ENCODE measurements around the gene GBP3.
"Not testable (repeated sequence)": the region's sequence is repeated elsewhere in the genome, so short reads cannot be mapped to it uniquely, and the experiment has no call there.

Gene GBP3

DNA sequence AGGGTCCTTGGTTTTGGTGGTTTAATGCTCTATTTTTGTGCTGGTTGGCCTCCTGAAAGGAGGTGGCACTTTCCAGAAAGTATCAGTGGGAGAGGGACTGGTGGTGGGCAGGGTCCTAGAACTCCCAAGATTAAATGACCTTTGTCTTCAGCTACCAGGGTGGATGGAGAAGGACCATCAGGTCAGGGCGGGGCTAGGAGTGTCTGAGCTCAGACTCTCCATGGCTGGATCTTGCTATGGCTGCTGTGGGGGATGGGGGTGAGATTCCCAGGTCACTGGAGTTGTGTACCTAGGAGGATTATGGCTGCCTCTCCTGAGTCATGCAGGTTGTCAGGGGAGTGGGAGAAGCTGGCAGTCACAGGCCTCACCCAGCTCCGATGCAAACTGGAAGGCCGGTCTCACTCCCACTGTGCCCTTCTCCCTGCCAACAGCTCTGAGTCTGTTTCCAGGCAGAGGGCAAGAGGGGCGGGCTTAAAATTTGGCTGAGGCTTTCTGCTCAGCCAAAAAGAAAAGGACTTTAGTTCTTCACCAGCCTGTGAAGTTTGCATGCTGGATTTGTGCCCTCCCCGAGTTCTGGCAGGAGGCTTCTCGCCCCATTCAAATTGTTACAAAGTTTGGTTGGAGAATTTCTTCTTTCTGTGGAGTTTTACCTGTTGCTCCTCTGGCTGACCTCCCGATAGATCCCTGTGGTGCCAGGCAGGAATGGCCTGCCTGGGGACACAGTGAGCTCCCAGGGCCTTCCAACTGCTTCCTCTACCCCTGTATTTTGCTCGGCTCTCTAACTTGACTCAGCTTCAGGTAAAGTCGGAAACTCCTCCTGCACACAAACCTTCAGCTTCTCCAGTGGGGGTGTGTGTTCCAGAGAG is 17.1 kb downstream of the GBP3 start:
- Histone ChIP-seq H3K9me3 (no peaks in the 10 kb centered on the region), H3K27me3 (no peaks in the 10 kb centered on the region), H3K36me3 (peaks cover 35% of the 10 kb centered on the region), H3K9ac (no peak overlapping the region), H4K20me1 (no peaks in the 10 kb centered on the region), H3K4me3 (no peak overlapping the region), H3K4me1 (no peaks in the 10 kb centered on the region), H3K4me2 (no peak overlapping the region), H3K27ac (no peak overlapping the region)
- TF ChIP-seq Cebpa-rat (IDR thresholded peaks at IDR 0.05), result no peak

DNA sequence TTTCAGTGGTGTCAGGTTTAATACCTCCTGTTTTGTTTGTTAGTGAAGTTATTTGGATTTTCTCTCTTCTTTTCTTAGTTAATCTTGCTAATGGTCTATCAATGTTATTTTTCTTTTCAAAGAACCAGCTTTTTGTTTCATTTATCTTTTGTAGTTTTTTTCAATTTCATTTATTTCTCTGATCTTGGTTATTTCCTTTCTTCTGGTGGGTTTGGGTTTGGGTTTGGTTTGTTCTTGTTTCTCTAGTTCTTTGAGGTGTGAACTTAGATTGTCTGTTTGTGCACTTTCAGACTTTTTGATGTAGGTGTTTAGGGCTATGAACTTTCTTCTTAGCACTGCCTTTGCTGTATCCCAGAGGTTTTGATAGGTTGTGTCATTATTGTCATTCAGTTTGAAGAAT is 20.5 kb downstream of the GBP3 start:
- H3K27ac ChIP-seq, H3K4me1 ChIP-seq, H3K9me3 ChIP-seq, H3K27me3 ChIP-seq, H3K4me2 ChIP-seq, H3K9ac ChIP-seq, H4K20me1 ChIP-seq, H3K4me3 ChIP-seq: not testable (repeated sequence)
- peaks cover 14% of the 10 kb centered on the region for H3K36me3 ChIP-seq

DNA sequence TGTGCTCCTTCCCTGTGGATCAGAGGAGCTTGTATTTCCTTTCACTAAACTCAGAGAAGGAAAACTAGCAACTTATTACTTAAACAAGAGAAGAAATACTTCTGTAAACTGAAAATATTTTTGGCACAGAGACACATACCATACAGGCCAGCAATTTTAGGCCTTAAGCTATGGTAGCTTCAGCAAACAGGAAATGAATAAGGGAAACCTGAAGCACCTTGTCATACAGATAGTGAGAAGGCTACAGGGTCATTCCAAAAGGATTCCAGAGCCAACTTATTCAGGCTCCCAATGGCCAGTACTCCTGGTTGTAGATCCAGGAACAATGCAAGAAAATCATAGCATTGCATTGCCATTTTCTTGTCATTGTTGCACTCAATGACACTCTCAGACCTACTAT is 21.2 kb downstream of the GBP3 start:
- Histone ChIP-seq H3K27ac (no peak overlapping the region), H4K20me1 (no peaks in the 10 kb centered on the region), H3K4me1 (no peaks in the 10 kb centered on the region), H3K27me3 (no peaks in the 10 kb centered on the region), H3K9me3 (no peaks in the 10 kb centered on the region), H3K4me3 (no peak overlapping the region), H3K4me2 (no peak overlapping the region), H3K9ac (no peak overlapping the region), H3K36me3 (peaks cover 12% of the 10 kb centered on the region)
- TF ChIP-seq Cebpa-rat (IDR thresholded peaks at IDR 0.05), result no peak

DNA sequence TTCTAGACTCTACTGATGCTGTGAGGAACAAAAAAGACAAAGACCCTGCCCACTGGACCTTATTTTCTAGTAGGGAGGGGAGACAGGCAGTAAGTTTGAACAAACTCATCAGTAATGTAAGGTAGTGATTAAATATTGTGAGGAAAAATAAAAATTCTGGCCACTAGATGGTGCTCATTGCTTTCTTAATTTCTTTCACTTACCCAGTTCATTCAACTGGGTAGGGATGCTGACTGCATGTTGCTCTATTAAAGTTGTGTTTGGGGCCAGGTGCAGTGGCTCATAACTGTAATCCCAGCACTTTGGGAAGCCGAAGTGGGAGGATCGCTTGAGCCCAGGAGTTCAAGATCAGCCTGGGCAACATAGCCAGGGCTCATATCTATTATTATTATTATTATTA is 23.9 kb downstream of the GBP3 start:
- no peaks in the 10 kb centered on the region for H3K27me3 ChIP-seq
- H3K9ac ChIP-seq, result no peak overlapping the region
- H3K4me3 ChIP-seq, result no peak overlapping the region
- no peaks in the 10 kb centered on the region for H3K9me3 ChIP-seq
- no peaks in the 10 kb centered on the region for H3K36me3 ChIP-seq
- no peak overlapping the region for H3K27ac ChIP-seq
- TF ChIP-seq Cebpa-rat (IDR thresholded peaks at IDR 0.05), result no peak
- H3K4me2 ChIP-seq, result no peak overlapping the region
- H4K20me1 ChIP-seq, result no peaks in the 10 kb centered on the region
- H3K4me1 ChIP-seq, result peaks cover 8% of the 10 kb centered on the region

DNA sequence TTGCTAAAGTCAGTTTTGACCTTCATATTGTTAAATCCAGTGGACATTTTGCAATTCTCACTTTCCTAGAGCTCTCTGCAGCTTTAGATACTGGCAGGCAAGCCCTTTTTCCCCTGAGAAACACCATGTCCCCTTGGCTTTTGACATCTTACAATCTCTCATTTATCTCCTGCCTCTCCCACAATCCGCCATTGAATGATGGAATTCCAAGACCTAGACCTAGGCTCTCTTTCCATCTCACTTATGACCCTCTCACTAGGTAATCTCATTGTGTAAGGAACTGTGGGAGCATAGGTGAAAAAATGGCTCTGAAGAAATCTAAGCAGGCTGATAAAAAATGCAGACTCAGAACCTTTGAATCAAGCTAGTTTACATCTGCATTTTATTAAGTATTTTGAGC is 32.2 kb downstream of the GBP3 start:
- Histone ChIP-seq H4K20me1 (peaks cover 47% of the 10 kb centered on the region), H3K27ac (no peak overlapping the region), H3K27me3 (no peaks in the 10 kb centered on the region), H3K36me3 (peaks cover 25% of the 10 kb centered on the region), H3K4me3 (no peak overlapping the region), H3K4me1 (peaks cover 40% of the 10 kb centered on the region), H3K4me2 (peak overlapping the region; percentile 18), H3K9ac (no peak overlapping the region), H3K9me3 (no peaks in the 10 kb centered on the region)
- TF ChIP-seq Cebpa-rat (IDR thresholded peaks at IDR 0.05), result no peak

DNA sequence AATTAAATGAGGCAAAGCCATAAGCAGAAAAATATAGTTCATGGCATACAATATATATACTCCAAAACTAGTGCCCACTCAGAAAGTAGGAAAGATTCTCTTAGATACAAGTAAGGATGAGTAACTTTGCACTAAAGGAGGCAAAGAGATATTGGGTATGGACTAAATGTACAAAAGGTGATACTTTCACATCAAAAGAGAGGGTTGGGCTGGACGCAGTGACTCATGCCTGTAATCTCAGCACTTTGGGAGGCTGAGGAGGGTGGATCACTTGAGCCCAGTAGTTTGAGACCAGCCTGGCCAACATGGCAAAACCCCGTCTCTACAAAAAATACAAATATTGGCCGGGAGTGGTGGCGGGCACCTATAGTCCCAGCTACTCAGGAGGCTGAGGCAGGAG is 37.0 kb downstream of the GBP3 start:
- Histone ChIP-seq H3K27me3 (no peaks in the 10 kb centered on the region), H3K27ac (no peak overlapping the region), H3K9me3 (peaks cover 6% of the 10 kb centered on the region; the same call in 1 of the 2 replicates), H3K36me3 (peaks cover 62% of the 10 kb centered on the region), H3K4me2 (no peak overlapping the region), H3K4me3 (no peak overlapping the region), H3K9ac (no peak overlapping the region), H3K4me1 (peaks cover 20% of the 10 kb centered on the region), H4K20me1 (peaks cover 65% of the 10 kb centered on the region)
- no peak for TF ChIP-seq Cebpa-rat (IDR thresholded peaks at IDR 0.05)

DNA sequence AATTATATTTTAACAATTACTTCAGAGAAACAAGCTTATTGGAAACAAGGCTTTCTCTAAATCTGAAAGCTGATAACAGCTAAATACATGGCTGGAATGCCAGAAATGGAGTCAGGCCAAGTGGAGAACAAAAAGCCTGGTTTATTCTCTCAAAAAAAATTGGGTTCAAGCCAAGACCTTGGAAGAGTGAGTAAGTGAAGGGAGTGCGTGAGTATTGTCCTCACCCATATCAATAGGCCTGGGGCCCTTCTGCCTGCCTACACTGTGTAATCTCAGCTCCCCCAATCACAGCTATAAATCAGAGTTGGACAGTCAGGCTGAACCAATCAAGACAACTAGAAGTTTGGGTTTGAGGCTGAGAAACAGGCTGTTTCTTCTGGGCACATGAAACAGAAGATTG is 37.6 kb downstream of the GBP3 start:
- Histone ChIP-seq H3K4me3 (no peak overlapping the region), H3K27me3 (no peaks in the 10 kb centered on the region), H3K27ac (no peak overlapping the region), H3K9ac (no peak overlapping the region), H3K36me3 (peaks cover 65% of the 10 kb centered on the region), H3K9me3 (peaks cover 6% of the 10 kb centered on the region; the same call in 1 of the 2 replicates), H3K4me2 (no peak overlapping the region), H4K20me1 (peaks cover 63% of the 10 kb centered on the region), H3K4me1 (peaks cover 13% of the 10 kb centered on the region)
- no peak for TF ChIP-seq Cebpa-rat (IDR thresholded peaks at IDR 0.05)

DNA sequence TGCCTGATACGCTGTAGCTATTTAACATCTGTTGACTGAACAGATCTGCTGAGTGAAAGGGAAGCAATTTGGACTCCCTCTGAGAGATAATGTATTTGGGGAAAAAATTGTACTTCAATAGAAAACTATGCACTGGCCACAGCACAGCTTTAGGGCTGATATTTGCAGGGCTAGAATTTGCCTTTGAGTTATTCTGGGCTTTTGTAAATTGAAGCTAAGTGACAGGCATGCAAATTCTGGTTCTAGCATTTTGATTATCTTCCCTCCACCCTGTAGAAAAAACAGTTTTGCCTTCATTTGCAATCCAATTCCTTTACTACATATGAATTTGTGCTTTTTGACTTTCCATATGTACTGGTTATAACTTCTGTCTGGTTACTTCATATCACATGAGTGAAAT is 38.1 kb downstream of the GBP3 start:
- TF ChIP-seq Cebpa-rat (IDR thresholded peaks at IDR 0.05), result no peak
- peaks cover 65% of the 10 kb centered on the region for H4K20me1 ChIP-seq
- H3K4me3 ChIP-seq, result no peak overlapping the region
- peaks cover 6% of the 10 kb centered on the region; the same call in 1 of the 2 replicates for H3K9me3 ChIP-seq
- no peaks in the 10 kb centered on the region for H3K27me3 ChIP-seq
- H3K27ac ChIP-seq, result no peak overlapping the region
- peaks cover 70% of the 10 kb centered on the region for H3K36me3 ChIP-seq
- H3K9ac ChIP-seq, result no peak overlapping the region
- H3K4me1 ChIP-seq, result peaks cover 9% of the 10 kb centered on the region
- H3K4me2 ChIP-seq, result 0 out of 2 replicates have a peak overlapping the region, but pooled peaks have one; percentile 34

DNA sequence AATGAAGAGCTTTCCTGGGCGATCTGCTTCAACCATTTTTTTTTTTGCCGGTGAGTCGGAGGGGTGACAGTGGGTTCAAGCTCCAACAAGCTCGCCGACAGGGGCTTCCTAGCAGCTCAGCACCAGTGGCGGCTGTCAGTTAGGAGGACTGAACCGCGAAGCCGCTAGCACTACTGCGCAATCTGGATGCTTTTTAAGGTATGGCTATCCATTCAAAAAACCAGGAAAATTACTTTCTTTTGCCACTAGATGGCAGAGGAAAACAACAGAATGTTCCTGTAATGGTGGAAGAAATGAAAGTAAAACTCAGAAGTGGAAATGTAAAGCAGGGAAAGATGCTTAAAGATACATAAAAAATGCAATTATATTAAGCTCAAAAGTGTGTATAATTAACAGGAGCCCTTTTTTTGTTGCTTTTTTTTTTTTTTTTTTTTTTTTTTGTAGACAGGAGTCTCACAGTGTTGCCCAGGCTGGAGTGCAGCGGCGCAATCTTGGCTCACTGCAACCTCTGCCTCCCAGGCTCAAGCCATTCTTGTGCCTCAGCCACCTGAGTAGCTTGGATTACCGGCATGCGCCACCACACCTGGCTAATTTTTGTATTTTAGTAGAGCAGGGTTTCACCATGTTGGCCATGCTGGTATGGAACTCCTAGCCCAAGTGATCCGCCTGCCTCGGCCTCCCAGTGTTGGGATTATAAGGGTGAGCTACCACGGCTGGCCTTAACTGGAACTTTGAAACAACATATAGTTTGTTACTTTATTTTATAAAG is 38.7 kb downstream of the GBP3 start:
- Histone ChIP-seq H3K27ac (no peak overlapping the region), H3K4me3 (no peak overlapping the region), H3K4me2 (peak overlapping the region; percentile 34; the same call in 1 of the 2 replicates), H3K36me3 (peaks cover 73% of the 10 kb centered on the region), H3K27me3 (no peaks in the 10 kb centered on the region), H3K9me3 (peaks cover 6% of the 10 kb centered on the region; the same call in 1 of the 2 replicates), H3K9ac (no peak overlapping the region), H4K20me1 (peaks cover 65% of the 10 kb centered on the region), H3K4me1 (peaks cover 5% of the 10 kb centered on the region; the same call in 1 of the 2 replicates)
- no peak for TF ChIP-seq Cebpa-rat (IDR thresholded peaks at IDR 0.05)

DNA sequence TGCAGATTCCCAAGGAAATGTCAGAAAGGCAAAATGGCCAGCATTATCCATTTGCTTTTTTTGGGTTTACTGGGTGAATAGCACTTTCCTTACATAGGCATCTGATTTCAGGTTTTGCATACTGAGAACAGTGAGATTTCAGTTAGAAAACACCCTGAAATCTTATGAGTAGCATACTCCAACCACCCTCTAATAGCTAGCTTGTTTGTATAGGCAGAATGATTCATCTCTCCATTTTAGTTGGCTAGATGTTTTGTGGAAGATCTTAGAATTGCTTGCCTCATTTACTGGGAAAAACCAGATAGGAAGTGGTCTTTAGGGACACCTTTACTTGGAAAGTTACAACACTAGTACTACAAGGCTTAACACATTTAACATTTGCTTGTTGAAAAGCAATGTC is 40.6 kb downstream of the GBP3 start:
- peaks cover 6% of the 10 kb centered on the region; the same call in 1 of the 2 replicates for H3K9me3 ChIP-seq
- peaks cover 5% of the 10 kb centered on the region; the same call in 1 of the 2 replicates for H3K4me1 ChIP-seq
- no peak overlapping the region for H3K27ac ChIP-seq
- no peak overlapping the region for H3K4me2 ChIP-seq
- H4K20me1 ChIP-seq, result peaks cover 68% of the 10 kb centered on the region
- no peak overlapping the region for H3K4me3 ChIP-seq
- H3K9ac ChIP-seq, result no peak overlapping the region
- no peaks in the 10 kb centered on the region for H3K27me3 ChIP-seq
- peaks cover 79% of the 10 kb centered on the region for H3K36me3 ChIP-seq
- no peak for TF ChIP-seq Cebpa-rat (IDR thresholded peaks at IDR 0.05)

DNA sequence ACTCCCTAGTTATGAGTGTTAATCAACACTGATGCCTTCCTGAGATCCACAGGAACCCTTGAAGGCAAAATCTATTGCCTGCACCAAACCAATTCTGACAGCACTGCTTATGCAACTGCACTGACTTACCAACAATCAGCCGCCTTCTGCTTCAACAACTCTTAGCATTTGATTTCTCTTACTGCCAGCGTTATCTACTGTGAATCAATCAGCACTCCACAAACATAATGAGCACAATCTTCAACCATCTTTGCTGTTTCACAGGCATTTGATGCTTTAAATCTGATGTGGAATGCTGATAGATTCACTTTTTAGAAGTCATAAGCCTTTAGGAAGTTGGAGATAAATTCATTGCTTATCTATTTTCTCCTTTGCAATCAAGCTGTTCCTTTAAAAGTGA is 41.2 kb downstream of the GBP3 start:
- peaks cover 67% of the 10 kb centered on the region for H4K20me1 ChIP-seq
- H3K4me2 ChIP-seq, H3K4me1 ChIP-seq, H3K9me3 ChIP-seq, H3K27ac ChIP-seq, H3K9ac ChIP-seq, H3K4me3 ChIP-seq, H3K27me3 ChIP-seq: not testable (repeated sequence)
- peaks cover 73% of the 10 kb centered on the region for H3K36me3 ChIP-seq
